HL-60/S4 (cell line): ENCODE results near the gene ADGRD2.

Source experiments
- in situ Hi-C: fragments of 300-500 bp; cut with MboI; formaldehyde crosslinking; loops from 2 replicates; pipeline ENCODE4 v1.14.3; 2022; ENCODE audit warnings: low sequenced_read_pairs

ADGRD2 gene

GRCh38 chr9:124506931-124507879 is 57.0 kb downstream of the ADGRD2 start, which contains the start of gene NR5A1:
Gene NR5A1 (minus strand): TSS chr9:124507399. CDS start chr9:124503395, 4,004 bp downstream.
- in situ Hi-C loops, result no loop called here

- in situ Hi-C loops, result no loop called here
These were observed 57.7 kb downstream of the ADGRD2 start for GRCh38 chr9:124507880-124508423.

- in situ Hi-C loops, result no loop called here
These were observed 60.6 kb downstream of the ADGRD2 start for GRCh38 chr9:124510650-124511425.

GRCh38 chr9:124511426-124511840 is 61.2 kb downstream of the ADGRD2 start:
- in situ Hi-C loops, result no loop called here

GRCh38 chr9:124511891-124512805 is 61.9 kb downstream of the ADGRD2 start:
- in situ Hi-C loops, result no loop called here

GRCh38 chr9:124512806-124513204 is 62.6 kb downstream of the ADGRD2 start:
- in situ Hi-C loops, result no loop called here

GRCh38 chr9:124513376-124513994 is 63.2 kb downstream of the ADGRD2 start:
- in situ Hi-C loops, result no loop called here

GRCh38 chr9:124514125-124514524 is 63.9 kb downstream of the ADGRD2 start:
- in situ Hi-C loops, result no loop called here

GRCh38 chr9:124514874-124515273 is 64.6 kb downstream of the ADGRD2 start:
- in situ Hi-C loops, result no loop called here

- in situ Hi-C loops, result no loop called here
These were observed 67.3 kb downstream of the ADGRD2 start for GRCh38 chr9:124517600-124517999.

- in situ Hi-C loops, result no loop called here
These were observed 67.9 kb downstream of the ADGRD2 start for GRCh38 chr9:124518116-124518515.

- in situ Hi-C loops, result no loop called here
These were observed 70.0 kb downstream of the ADGRD2 start for GRCh38 chr9:124520206-124520596.

GRCh38 chr9:124521142-124521541 is 70.9 kb downstream of the ADGRD2 start:
- in situ Hi-C loops, result no loop called here

- in situ Hi-C loops, result no loop called here
These were observed 72.2 kb downstream of the ADGRD2 start for GRCh38 chr9:124522121-124523098.

GRCh38 chr9:124526174-124526573 is 75.9 kb downstream of the ADGRD2 start:
- in situ Hi-C loops, result no loop called here

- in situ Hi-C loops, result no loop called here
These were observed 77.5 kb downstream of the ADGRD2 start for GRCh38 chr9:124527781-124528180.
